ENCODE data around the gene TRIM17.

TRIM17 gene

DNA sequence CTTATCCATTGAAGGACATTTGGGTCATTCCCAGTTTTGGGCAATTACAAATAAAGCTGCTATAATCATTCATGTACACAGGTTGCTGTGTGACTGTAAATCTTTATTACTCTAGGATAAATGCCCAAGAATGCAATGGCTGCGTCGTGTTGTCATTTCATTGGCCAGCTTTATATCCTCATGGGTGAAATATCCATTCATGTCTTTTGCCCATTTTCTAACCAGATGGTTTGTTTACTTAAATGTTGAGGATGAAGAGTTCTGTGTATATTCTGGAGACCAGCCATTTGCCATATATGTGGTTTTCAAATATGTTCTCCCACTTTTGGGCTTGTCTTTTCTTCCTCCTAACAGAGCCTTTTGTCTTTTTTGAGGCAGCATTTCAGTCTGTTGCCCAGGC is 35.3 kb downstream of the TRIM17 start:
- Histone ChIP-seq H4K20me1 (ENCODE audit: insufficient read depth, low read length, poor library complexity, severe bottlenecking) (no peaks in the 10 kb centered on the region), H3K4me1 (ENCODE audit: insufficient read depth, low read length, poor library complexity, severe bottlenecking) (no peaks in the 10 kb centered on the region), H3K27me3 (ENCODE audit: insufficient read depth, low read length, poor library complexity, severe bottlenecking) (no peaks in the 10 kb centered on the region), H2AFZ (ENCODE audit: low read length) (no peak overlapping the region), H3F3A (ENCODE audit: low read depth) (no peaks in the 10 kb centered on the region), H3K4me3 (ENCODE audit: low read length, poor library complexity, severe bottlenecking) (no peak overlapping the region), H3K9ac (ENCODE audit: low read depth, low read length, poor library complexity, severe bottlenecking) (no peak overlapping the region), H3K9me3 (ENCODE audit: insufficient read depth, low read depth, low read length) (no peaks in the 10 kb centered on the region), H3K36me3 (ENCODE audit: insufficient read depth, low read length) (no peaks in the 10 kb centered on the region), H3K9me2 (replicated peaks; ENCODE audit: low read depth, low read length) (no peaks in the 10 kb centered on the region), H3K79me2 (ENCODE audit: insufficient read depth, low read length) (no peaks in the 10 kb centered on the region), H3K4me2 (ENCODE audit: low read depth, low read length, poor library complexity, severe bottlenecking) (no peak overlapping the region)
- TF ChIP-seq EZH2phosphoT487 (IDR thresholded peaks at IDR 0.05; ENCODE audit: borderline replicate concordance) = no peak
- TF ChIP-seq, protein P1, sequence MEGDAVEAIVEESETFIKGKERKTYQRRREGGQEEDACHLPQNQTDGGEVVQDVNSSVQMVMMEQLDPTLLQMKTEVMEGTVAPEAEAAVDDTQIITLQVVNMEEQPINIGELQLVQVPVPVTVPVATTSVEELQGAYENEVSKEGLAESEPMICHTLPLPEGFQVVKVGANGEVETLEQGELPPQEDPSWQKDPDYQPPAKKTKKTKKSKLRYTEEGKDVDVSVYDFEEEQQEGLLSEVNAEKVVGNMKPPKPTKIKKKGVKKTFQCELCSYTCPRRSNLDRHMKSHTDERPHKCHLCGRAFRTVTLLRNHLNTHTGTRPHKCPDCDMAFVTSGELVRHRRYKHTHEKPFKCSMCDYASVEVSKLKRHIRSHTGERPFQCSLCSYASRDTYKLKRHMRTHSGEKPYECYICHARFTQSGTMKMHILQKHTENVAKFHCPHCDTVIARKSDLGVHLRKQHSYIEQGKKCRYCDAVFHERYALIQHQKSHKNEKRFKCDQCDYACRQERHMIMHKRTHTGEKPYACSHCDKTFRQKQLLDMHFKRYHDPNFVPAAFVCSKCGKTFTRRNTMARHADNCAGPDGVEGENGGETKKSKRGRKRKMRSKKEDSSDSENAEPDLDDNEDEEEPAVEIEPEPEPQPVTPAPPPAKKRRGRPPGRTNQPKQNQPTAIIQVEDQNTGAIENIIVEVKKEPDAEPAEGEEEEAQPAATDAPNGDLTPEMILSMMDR (conservative IDR thresholded peaks at IDR 0.05; ENCODE audit: low read length) = no peak

DNA sequence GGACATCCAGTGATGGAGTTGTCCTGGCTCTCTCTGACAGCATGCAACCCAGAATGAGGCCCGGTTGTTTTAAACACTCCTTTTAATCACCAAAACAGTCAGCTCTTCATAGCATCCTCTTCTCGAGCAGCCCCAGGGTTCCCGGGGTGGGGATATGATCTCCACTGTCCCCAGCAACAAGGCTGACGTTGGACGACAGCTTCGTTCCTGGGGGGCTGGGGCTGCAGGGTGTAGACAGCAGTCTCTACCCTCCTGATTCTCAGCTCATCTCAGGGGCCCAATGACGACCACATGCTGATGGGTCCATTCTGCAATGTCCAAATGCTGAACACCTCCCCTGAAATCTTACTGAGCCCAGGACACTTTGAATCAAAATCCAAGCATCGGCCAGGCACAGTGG is 37.0 kb downstream of the TRIM17 start:
- Histone ChIP-seq H3K9ac (ENCODE audit: low read depth, low read length, poor library complexity, severe bottlenecking) (no peak overlapping the region), H3K9me2 (replicated peaks; ENCODE audit: low read depth, low read length) (no peaks in the 10 kb centered on the region), H2AFZ (ENCODE audit: low read length) (no peak overlapping the region), H3K4me3 (ENCODE audit: low read length, poor library complexity, severe bottlenecking) (no peak overlapping the region), H3K4me2 (ENCODE audit: low read depth, low read length, poor library complexity, severe bottlenecking) (no peak overlapping the region), H3K36me3 (ENCODE audit: insufficient read depth, low read length) (no peaks in the 10 kb centered on the region), H3K4me1 (ENCODE audit: insufficient read depth, low read length, poor library complexity, severe bottlenecking) (no peaks in the 10 kb centered on the region), H3F3A (ENCODE audit: low read depth) (no peaks in the 10 kb centered on the region), H3K27me3 (ENCODE audit: insufficient read depth, low read length, poor library complexity, severe bottlenecking) (no peaks in the 10 kb centered on the region), H3K79me2 (ENCODE audit: insufficient read depth, low read length) (no peaks in the 10 kb centered on the region), H3K9me3 (ENCODE audit: insufficient read depth, low read depth, low read length) (no peaks in the 10 kb centered on the region), H4K20me1 (ENCODE audit: insufficient read depth, low read length, poor library complexity, severe bottlenecking) (no peaks in the 10 kb centered on the region)
- TF ChIP-seq, protein P1 (conservative IDR thresholded peaks at IDR 0.05; ENCODE audit: low read length) = no peak
- no peak for TF ChIP-seq EZH2phosphoT487 (IDR thresholded peaks at IDR 0.05; ENCODE audit: borderline replicate concordance)

DNA sequence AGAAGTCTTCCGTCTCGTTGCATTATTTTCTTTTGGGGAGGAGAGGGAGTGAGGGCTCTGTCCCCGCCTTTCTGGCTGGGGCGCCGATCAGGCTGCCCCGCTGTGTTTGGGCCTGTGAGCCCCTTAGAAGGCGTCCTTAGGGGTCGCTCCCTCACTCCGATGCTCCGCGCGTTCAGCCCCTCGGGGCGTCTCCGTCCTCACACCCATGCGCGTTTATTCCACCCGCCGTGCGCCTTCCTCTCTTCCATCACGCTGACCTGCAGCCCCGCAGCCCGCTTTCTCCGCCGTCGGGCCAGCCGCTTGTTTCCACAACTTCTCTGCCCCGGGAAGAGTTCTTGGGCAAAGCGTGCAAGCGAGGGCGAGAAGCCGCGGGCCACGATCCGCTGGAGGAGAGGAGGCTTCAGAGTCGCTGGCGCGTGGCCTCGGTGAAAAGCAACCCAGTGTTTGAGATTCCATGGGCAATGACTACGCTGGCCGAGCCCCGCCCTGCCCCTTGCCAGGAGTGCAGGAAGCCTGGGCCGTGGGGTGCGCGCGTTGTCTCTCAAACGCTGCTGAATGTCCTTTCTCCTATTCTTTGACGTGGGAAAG is 37.7 kb downstream of the TRIM17 start:
- Histone ChIP-seq H2AFZ (ENCODE audit: low read length) (no peak overlapping the region), H3K9me3 (ENCODE audit: insufficient read depth, low read depth, low read length) (no peaks in the 10 kb centered on the region), H3K36me3 (ENCODE audit: insufficient read depth, low read length) (no peaks in the 10 kb centered on the region), H4K20me1 (ENCODE audit: insufficient read depth, low read length, poor library complexity, severe bottlenecking) (no peaks in the 10 kb centered on the region), H3K4me2 (ENCODE audit: low read depth, low read length, poor library complexity, severe bottlenecking) (no peak overlapping the region), H3K4me3 (ENCODE audit: low read length, poor library complexity, severe bottlenecking) (no peak overlapping the region), H3K27me3 (ENCODE audit: insufficient read depth, low read length, poor library complexity, severe bottlenecking) (no peaks in the 10 kb centered on the region), H3K79me2 (ENCODE audit: insufficient read depth, low read length) (no peaks in the 10 kb centered on the region), H3K9ac (ENCODE audit: low read depth, low read length, poor library complexity, severe bottlenecking) (no peak overlapping the region), H3F3A (ENCODE audit: low read depth) (no peaks in the 10 kb centered on the region), H3K9me2 (replicated peaks; ENCODE audit: low read depth, low read length) (no peaks in the 10 kb centered on the region), H3K4me1 (ENCODE audit: insufficient read depth, low read length, poor library complexity, severe bottlenecking) (no peaks in the 10 kb centered on the region)
- TF ChIP-seq EZH2phosphoT487 (IDR thresholded peaks at IDR 0.05; ENCODE audit: borderline replicate concordance) = no peak
- TF ChIP-seq, protein P1 (conservative IDR thresholded peaks at IDR 0.05; ENCODE audit: low read length) = no peak

Measured in Loucy (cell line).